Neural crest cell (in vitro differentiated cells): Measurements from ENCODE around the gene SIK3. TPM values are rescaled to one million over a fixed set of nuclear protein-coding genes. Genes with fewer than 3 reads are reported as not detected.

Experiments used
- DNase-seq: peaks from one replicate; pipeline ENCODE4 v3.0.0; 2021; ENCODE audit warnings: low read depth, mixed read lengths, low spot score
- H3K27ac Mint-ChIP-seq: one replicate; pipeline ENCODE4 v1.8.0; 2021; ENCODE audit warnings: mild to moderate bottlenecking, mixed read lengths; ENCODE audit not compliant: unreplicated experiment
- H3K27me3 Mint-ChIP-seq: 2 replicates; pipeline ENCODE4 v1.8.0; 2021; ENCODE audit warnings: low read depth, mild to moderate bottlenecking, mixed read lengths
- H3K36me3 Mint-ChIP-seq: 2 replicates; pipeline ENCODE4 v1.8.0; 2021; ENCODE audit warnings: low read depth, mild to moderate bottlenecking, mixed read lengths
- H3K4me1 Mint-ChIP-seq: 2 replicates; pipeline ENCODE4 v1.8.0; 2021; ENCODE audit warnings: mixed read lengths
- H3K4me3 Mint-ChIP-seq: one replicate; pipeline ENCODE4 v1.8.0; 2021; ENCODE audit warnings: mild to moderate bottlenecking, mixed read lengths
- H3K9me3 Mint-ChIP-seq: 2 replicates; pipeline ENCODE4 v1.8.0; 2021; ENCODE audit warnings: mixed read lengths
- CTCF ChIP-seq: fragments of 200-600 bp; sonication (generic); conservative IDR thresholded peaks from 2 replicates; pipeline ENCODE4 v1.5.0; 2021; ENCODE audit warnings: antibody characterized with exemption, mild to moderate bottlenecking
- total RNA-seq: library from RNA; stranded (reverse); gene quantifications from 2 replicates; pipeline ENCODE4 v1.2.1, GENCODE V29; 2021

Gene SIK3
- total RNA-seq, 1 donor from 2014 or later = 39.7 TPM

- no peak for TF ChIP-seq CTCF
- Mint-ChIP-seq H3K4me3 (no peak within 1 kb of the TSS), H3K27ac (no peak within 1 kb of the TSS), H3K27me3 (no peaks in the 10 kb centered on the region), H3K4me1 (peaks cover under 1% of the 10 kb centered on the region), H3K9me3 (no peaks in the 10 kb centered on the region), H3K36me3 (no peaks in the 10 kb centered on the region)
- no peak for DNase-seq
These were observed 268.6 kb downstream of the SIK3 start, which contains the start of gene APOC3 for GRCh38 chr11:116829525-116830183. TSS of gene APOC3 (plus strand) at chr11:116829907. CDS start at chr11:116830583, 676 bp downstream.

- no peak overlapping the region for H3K27ac Mint-ChIP-seq
- H3K4me1 Mint-ChIP-seq = no peaks in the 10 kb centered on the region
- DNase-seq = no peak
- no peaks in the 10 kb centered on the region for H3K9me3 Mint-ChIP-seq
- TF ChIP-seq CTCF = no peak
- H3K36me3 Mint-ChIP-seq = no peaks in the 10 kb centered on the region
- no peak overlapping the region for H3K4me3 Mint-ChIP-seq
- no peaks in the 10 kb centered on the region for H3K27me3 Mint-ChIP-seq
These were observed 269.4 kb downstream of the SIK3 start for GRCh38 chr11:116828632-116829524.

DNA sequence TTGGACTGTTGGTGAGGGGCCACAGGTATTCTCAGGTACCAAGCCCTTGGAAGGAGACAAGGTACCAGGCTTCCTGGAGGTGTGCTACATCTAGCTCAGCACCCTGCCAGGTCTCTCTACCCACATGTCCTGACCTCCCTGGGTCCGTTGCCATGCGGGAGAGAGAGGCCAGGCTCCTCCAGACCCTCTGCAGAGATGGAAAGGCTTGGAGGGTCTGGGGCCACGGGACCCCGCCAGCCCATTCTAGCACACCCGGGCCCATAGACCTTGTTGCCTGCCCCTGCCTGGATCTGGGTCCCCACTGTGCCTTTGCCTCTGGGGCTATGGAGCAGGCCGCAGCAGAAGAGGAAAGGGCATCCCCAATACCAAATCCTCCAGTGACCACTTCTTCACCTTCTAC, 270.8 kb downstream of the SIK3 start:
- Mint-ChIP-seq H3K27ac (no peak overlapping the region), H3K9me3 (no peaks in the 10 kb centered on the region), H3K27me3 (no peaks in the 10 kb centered on the region), H3K4me1 (no peaks in the 10 kb centered on the region), H3K36me3 (no peaks in the 10 kb centered on the region), H3K4me3 (no peak overlapping the region)
- TF ChIP-seq CTCF = no peak
- no peak for DNase-seq

- H3K27me3 Mint-ChIP-seq = no peaks in the 10 kb centered on the region
- no peaks in the 10 kb centered on the region for H3K4me1 Mint-ChIP-seq
- no peak for TF ChIP-seq CTCF
- H3K36me3 Mint-ChIP-seq = no peaks in the 10 kb centered on the region
- no peak for DNase-seq
- no peak overlapping the region for H3K27ac Mint-ChIP-seq
- H3K9me3 Mint-ChIP-seq = no peaks in the 10 kb centered on the region
- H3K4me3 Mint-ChIP-seq = no peak overlapping the region
These were observed 271.3 kb downstream of the SIK3 start for GRCh38 chr11:116826751-116827431.

DNA sequence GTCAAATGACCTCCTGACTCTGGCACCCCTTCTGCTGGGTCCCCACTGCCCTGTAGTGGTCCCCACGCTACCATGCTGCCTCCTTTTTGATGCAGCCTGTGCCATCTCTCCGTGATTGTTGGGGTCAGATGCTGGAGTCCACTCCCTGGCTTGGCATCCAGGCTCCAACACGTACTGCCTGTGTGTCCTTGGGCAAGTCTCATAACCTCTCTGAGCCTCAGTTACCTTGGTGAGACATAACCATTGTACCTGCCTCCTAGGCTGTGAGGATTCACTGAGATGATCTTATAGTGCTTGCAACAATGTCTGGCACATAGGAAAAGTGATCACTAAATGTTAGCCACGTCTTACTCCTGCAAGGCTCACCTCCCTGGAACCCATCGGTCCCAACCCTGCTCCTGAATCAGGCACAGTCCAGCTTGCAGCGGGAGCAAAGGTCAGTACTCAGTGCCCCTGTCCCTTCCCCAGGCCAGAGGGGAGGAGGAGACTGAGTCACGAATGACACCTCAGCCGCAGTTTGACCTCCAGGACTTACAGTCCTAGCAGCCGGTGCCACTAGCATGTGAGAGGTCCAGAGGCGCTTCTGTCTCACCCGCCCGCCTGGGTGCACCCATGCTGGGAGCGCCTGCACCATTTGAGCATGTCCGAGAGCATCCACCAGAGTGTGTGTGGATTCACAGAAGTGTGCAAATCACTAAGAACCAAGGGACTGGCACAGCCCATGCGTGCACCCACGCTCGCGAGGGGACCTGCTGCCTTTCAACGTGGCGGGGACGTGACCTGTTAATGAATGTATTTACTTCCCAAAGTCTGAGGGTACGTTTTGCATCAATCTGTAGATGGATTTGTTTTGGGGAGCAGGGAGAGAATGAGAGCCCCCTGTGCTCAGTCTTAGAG, 272.1 kb downstream of the SIK3 start:
- no peaks in the 10 kb centered on the region for H3K27me3 Mint-ChIP-seq
- no peak overlapping the region for H3K4me3 Mint-ChIP-seq
- H3K36me3 Mint-ChIP-seq = no peaks in the 10 kb centered on the region
- no peak for TF ChIP-seq CTCF
- no peaks in the 10 kb centered on the region for H3K9me3 Mint-ChIP-seq
- DNase-seq = no peak
- H3K27ac Mint-ChIP-seq = peak overlapping the region; percentile 38
- H3K4me1 Mint-ChIP-seq = no peaks in the 10 kb centered on the region
